Measurements from ENCODE around the gene RBM20.

- no peak for TF ChIP-seq CTCF (IDR thresholded peaks at IDR 0.05)
- TF ChIP-seq POLR2A (IDR thresholded peaks at IDR 0.05), result no peak
Measured at GRCh38 chr10:110681023-110681681, 37.0 kb downstream of the RBM20 start.

Data from uterus (tissue), 2 donors.